Stimulated activated CD4-positive, alpha-beta T cell treated with anti-CD3 and anti-CD28 coated beads, Interleukin-4, amount 100 ng/mL, for 4 hours (primary cell): ENCODE data around the gene FIBCD1.
"Not testable (repeated sequence)": the region's sequence is repeated elsewhere in the genome, so short reads cannot be mapped to it uniquely, and the experiment has no call there.

Experiments
- DNase-seq, 2 experiments: peaks; one replicate each; pipeline ENCODE4 v3.0.0-alpha.2; 2020

Gene FIBCD1

GRCh38 chr9:130973686-130974281, 34.7 kb upstream of the FIBCD1 start:
- no peak for DNase-seq

GRCh38 chr9:130972957-130973685, 34.1 kb upstream of the FIBCD1 start:
- no peak for DNase-seq

- no peak for DNase-seq
These were observed 33.4 kb upstream of the FIBCD1 start for GRCh38 chr9:130972277-130972956.

- no peak for DNase-seq
These were observed 32.3 kb upstream of the FIBCD1 start for GRCh38 chr9:130971294-130971849.

GRCh38 chr9:130970855-130971254, 31.8 kb upstream of the FIBCD1 start:
- no peak for DNase-seq

GRCh38 chr9:130970052-130970451, 31.0 kb upstream of the FIBCD1 start:
- DNase-seq: no peak

- DNase-seq: no peak
These were observed 26.6 kb upstream of the FIBCD1 start for GRCh38 chr9:130965680-130966079.

- DNase-seq: no peak
These were observed 24.9 kb upstream of the FIBCD1 start for GRCh38 chr9:130963916-130964315.

GRCh38 chr9:130963337-130963908, 24.4 kb upstream of the FIBCD1 start:
- DNase-seq: no peak

- DNase-seq: no peak
These were observed 23.6 kb upstream of the FIBCD1 start for GRCh38 chr9:130962418-130963316.

- no peak for DNase-seq
These were observed 22.7 kb upstream of the FIBCD1 start for GRCh38 chr9:130961511-130962300.

GRCh38 chr9:130960522-130961378, 21.7 kb upstream of the FIBCD1 start:
- no peak for DNase-seq

- no peak for DNase-seq
These were observed 20.8 kb upstream of the FIBCD1 start for GRCh38 chr9:130959809-130960334.

GRCh38 chr9:130958564-130958963, 19.5 kb upstream of the FIBCD1 start:
- not testable (repeated sequence) for DNase-seq

- DNase-seq: no peak
These were observed 18.6 kb upstream of the FIBCD1 start for GRCh38 chr9:130957451-130958203.

- no peak for DNase-seq
These were observed 17.8 kb upstream of the FIBCD1 start for GRCh38 chr9:130956636-130957450.

- DNase-seq: no peak
These were observed 17.0 kb upstream of the FIBCD1 start for GRCh38 chr9:130955947-130956621.

- DNase-seq: not testable (repeated sequence)
These were observed 15.9 kb upstream of the FIBCD1 start for GRCh38 chr9:130954925-130955324.
